GM12878 (cell line): ENCODE measurements around the gene UGT1A7.

Source experiments
- ATF7 ChIP-seq: fragments of 450-650 bp; IDR thresholded peaks from 2 replicates; pipeline ENCODE4 v1.6.1; 2016; ENCODE audit warnings: low read depth, mild to moderate bottlenecking
- BACH1 ChIP-seq: fragments of 450-650 bp; IDR thresholded peaks from 2 replicates; pipeline ENCODE4 v1.6.1; 2017; ENCODE audit warnings: mild to moderate bottlenecking, borderline replicate concordance
- CTCF ChIP-seq, 3 experiments: IDR thresholded peaks in 2 of 3; conservative IDR thresholded peaks in 1 of 3; 2 replicates each; pipeline ENCODE4 v1.5.1; 2011; ENCODE audit warnings: low read depth in 3 of 3, low read length in 3 of 3, mild to moderate bottlenecking in 3 of 3, control low read depth in 2 of 3, moderate library complexity in 2 of 3, inconsistent platforms in 1 of 3, mixed read lengths in 1 of 3; ENCODE audit not compliant: control insufficient read depth in 2 of 3, insufficient read depth in 1 of 3; ENCODE audit errors: extremely low read depth in 1 of 3
- ESRRA ChIP-seq: IDR thresholded peaks from 2 replicates; pipeline ENCODE4 v1.6.1; 2012; ENCODE audit warnings: mild to moderate bottlenecking, low read length, improper control_type of control experiment
- KLF5 ChIP-seq: fragments of 450-650 bp; IDR thresholded peaks from 2 replicates; pipeline ENCODE4 v1.6.1; 2014; ENCODE audit warnings: mild to moderate bottlenecking; ENCODE audit not compliant: partially characterized antibody
- POLR2A ChIP-seq: IDR thresholded peaks from 2 replicates; pipeline ENCODE4 v1.6.1; 2011; ENCODE audit warnings: low read depth, mild to moderate bottlenecking, low read length
- POLR2AphosphoS2 ChIP-seq: IDR thresholded peaks from 2 replicates; pipeline ENCODE4 v1.6.1; 2011; ENCODE audit warnings: low read depth, mild to moderate bottlenecking, low read length, improper control_type of control experiment, moderate library complexity
- POLR2AphosphoS5 ChIP-seq: IDR thresholded peaks from 2 replicates; pipeline ENCODE4 v1.6.1; 2011; ENCODE audit warnings: mild to moderate bottlenecking, low read length, inconsistent platforms

- no peak for TF ChIP-seq ATF7
- no peak for TF ChIP-seq POLR2A
- no peak for TF ChIP-seq CTCF (IDR thresholded peaks at IDR 0.05 in 2 of 3, conservative IDR thresholded peaks at IDR 0.05 in 1 of 3; ENCODE audit: control insufficient read depth in 2 of 3, extremely low read depth in 1 of 3, insufficient read depth in 1 of 3, low read depth in 3 of 3, low read length in 3 of 3)
- no peak for TF ChIP-seq POLR2AphosphoS2
- TF ChIP-seq KLF5: no peak
- TF ChIP-seq BACH1: no peak
- TF ChIP-seq ESRRA: no peak
- no peak for TF ChIP-seq POLR2AphosphoS5
Observed at GRCh38 chr2:233796254-233796653, 114.6 kb downstream of the UGT1A7 start.
